SW480 (cell line): ENCODE results near the gene CNOT6.

Experiments
- DNase-seq: peaks from one replicate; pipeline ENCODE4 v3.0.0-alpha.2; 2016; ENCODE audit warnings: low spot score

The CNOT6 gene

GRCh38 chr5:180619563-180619915, 125.4 kb downstream of the CNOT6 start:
- no peak for DNase-seq

- DNase-seq = no peak
Observed at GRCh38 chr5:180620014-180620413, 125.8 kb downstream of the CNOT6 start.

- DNase-seq = no peak
Observed at GRCh38 chr5:180621311-180621710, 127.1 kb downstream of the CNOT6 start.

GRCh38 chr5:180622910-180623309, 128.7 kb downstream of the CNOT6 start:
- DNase-seq = no peak

GRCh38 chr5:180623411-180623834, 129.2 kb downstream of the CNOT6 start:
- DNase-seq = no peak

- DNase-seq = no peak
Observed at GRCh38 chr5:180623844-180624243, 129.7 kb downstream of the CNOT6 start.

GRCh38 chr5:180624587-180624986, 130.4 kb downstream of the CNOT6 start:
- no peak for DNase-seq

GRCh38 chr5:180625125-180625790, 131.1 kb downstream of the CNOT6 start:
- no peak for DNase-seq

- DNase-seq = no peak
Observed at GRCh38 chr5:180625791-180626660, 131.8 kb downstream of the CNOT6 start.

GRCh38 chr5:180626661-180627385, 132.6 kb downstream of the CNOT6 start:
- no peak for DNase-seq

- no peak for DNase-seq
Observed at GRCh38 chr5:180627386-180628120, 133.4 kb downstream of the CNOT6 start.
